Stimulated activated naive CD8-positive, alpha-beta T cell treated with anti-CD3 and anti-CD28 coated beads, Interleukin-15, Interleukin-2, amounts not matched to agents 100 U/mL and 50 U/mL, for 24 hours (primary cell): Measurements from ENCODE around the gene MAD2L2.

Experiments used
- ATAC-seq: fragments of 150-1000 bp; cut with Tn5 transposase; one replicate; pipeline ENCODE4 v1.10.0; 2021
- DNase-seq: peaks from one replicate; pipeline ENCODE4 v3.0.0; 2021

The MAD2L2 gene

GRCh38 chr1:11704691-11705475 is 23.9 kb upstream of the MAD2L2 start:
- no peak for ATAC-seq
- DNase-seq = no peak

DNA sequence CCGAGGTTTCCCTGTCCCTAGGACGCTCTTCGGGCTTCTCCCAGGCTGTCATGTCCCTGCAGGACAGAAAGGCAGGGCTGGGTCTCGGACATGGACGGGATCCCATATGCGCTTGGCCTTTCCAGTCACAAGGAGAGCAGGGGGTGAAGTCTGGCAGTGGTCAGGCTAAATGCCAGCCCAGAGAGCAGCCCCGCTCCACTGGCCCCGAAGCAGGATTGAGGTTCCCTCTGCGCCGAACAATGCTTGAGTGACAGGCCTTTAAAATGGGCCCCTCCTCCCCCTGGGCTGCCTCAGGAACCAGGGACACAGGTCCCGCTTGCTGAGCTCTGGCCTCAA is 23.2 kb upstream of the MAD2L2 start:
- ATAC-seq = no peak

GRCh38 chr1:11703357-11704193 is 22.6 kb upstream of the MAD2L2 start:
- DNase-seq = no peak
- no peak for ATAC-seq

More for the DNA sequence above, 23.2 kb upstream of the MAD2L2 start:
- no peak for DNase-seq

DNA sequence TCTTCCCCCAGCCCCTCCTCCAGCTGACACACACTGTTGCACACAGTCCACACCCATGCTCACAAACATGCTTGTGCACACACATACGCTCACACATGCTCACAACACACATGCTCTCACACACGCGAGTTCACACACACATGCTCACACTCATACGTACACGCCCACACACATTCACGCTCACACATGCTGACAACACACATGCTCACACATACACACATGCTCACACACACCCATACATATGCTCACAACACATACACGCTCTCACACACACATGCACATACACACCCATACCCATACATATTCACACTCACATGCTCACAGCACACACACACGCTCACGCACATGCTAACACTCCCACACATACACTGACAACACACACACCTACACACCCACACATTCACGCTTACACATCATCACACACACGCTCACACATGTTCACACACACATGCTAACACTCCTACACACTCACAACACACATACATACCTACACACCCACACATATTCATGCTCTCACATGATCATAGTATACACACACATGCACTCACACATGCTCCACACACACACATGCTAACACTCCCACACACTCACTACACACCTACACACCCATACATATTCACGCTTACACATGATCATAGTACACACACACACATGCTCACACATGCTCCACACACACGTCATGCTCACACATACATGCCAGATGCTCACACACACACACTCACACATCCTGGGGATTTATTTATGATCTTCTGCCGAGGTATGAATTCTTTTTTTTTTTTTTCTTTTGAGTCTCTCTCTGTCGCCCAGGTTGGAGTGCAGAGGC is 21.2 kb upstream of the MAD2L2 start:
- DNase-seq (no peak), ATAC-seq (no peak)

DNA sequence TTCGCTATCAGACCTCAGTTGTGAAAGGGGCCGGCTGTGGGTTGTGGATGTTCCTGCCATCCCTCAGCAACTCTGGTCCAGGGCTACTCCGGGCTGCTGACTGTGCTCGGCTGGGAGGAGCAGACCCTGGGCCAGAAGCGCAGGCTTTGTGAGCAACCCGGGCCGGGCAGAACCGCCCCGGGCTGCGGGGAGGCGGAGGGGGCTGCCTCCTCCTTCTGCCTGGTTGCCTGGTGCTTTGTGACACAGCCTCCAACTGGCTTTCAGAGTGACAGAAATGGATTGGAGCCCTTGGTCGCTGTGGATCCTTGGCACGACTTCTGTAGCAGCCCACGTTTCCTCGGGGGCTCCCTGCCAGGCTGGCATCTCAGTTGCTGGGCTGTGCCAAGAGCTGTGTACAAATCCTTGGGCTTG is 20.6 kb upstream of the MAD2L2 start:
- ATAC-seq (no peak), DNase-seq (no peak)

DNA sequence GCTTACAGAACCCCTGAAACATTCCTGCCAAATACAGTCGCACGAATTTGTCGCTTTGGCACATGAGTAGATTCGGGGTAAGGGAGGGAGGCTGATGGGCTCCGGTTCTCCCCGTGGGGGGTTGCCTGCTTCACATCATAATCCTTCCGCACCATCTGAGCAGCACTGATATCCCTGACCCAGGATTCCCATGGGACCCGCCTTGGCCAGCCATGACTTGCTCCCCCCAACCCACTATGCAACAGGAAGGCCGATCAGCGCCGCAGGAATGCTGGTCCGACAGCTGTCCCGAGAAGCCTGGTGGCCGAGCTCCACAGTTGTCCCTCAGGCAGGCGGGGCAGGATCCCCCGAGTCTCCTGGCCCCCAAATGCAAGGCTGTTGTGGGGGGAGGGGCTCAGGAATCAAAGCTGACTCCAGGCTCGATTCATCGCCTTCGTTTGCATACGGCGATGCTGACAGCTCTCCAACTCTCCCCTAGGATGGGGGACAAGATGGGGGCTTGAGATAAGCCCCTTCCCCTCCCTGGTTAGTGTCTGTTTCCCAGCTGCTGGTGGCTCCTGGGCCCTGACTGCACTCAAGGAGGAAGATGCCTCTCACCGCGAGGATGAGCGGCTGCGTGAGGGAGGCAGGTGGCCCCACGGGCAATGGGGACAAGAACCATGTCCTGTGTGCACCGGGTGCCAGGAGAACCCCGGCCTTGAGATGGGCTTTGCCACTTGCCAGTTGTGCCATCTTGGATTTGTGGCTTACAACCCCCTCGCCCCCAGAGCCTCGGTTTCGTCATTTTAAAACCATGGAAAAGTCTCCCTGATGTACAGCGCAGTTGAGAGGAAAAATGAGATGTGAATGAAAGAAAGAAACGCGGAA is 19.9 kb upstream of the MAD2L2 start:
- DNase-seq = no peak
- ATAC-seq = no peak

- ATAC-seq = no peak
- no peak for DNase-seq
Observed at GRCh38 chr1:11697893-11698210, 16.9 kb upstream of the MAD2L2 start.

- ATAC-seq = no peak
- no peak for DNase-seq
Observed at GRCh38 chr1:11697188-11697892, 16.4 kb upstream of the MAD2L2 start.

DNA sequence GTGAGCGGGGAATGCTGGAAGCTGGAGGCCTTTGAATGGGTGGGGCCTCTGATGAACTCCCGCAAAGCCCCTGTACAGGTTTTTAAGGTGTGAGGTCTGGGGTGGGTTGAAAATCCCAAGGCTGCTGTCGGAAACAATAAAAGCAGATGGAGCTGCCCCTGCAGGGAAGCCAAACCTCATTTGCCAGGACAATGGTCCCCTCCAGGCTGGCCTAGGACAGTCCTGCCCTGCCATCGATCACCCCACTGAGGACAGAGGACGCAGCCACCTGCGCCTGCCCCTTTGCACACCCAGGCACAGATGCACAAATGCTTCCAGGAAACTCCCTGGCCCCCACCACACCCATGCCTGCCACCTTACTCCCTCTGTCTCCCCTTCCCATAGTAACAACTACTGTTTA is 14.9 kb upstream of the MAD2L2 start:
- ATAC-seq = no peak
- no peak for DNase-seq

DNA sequence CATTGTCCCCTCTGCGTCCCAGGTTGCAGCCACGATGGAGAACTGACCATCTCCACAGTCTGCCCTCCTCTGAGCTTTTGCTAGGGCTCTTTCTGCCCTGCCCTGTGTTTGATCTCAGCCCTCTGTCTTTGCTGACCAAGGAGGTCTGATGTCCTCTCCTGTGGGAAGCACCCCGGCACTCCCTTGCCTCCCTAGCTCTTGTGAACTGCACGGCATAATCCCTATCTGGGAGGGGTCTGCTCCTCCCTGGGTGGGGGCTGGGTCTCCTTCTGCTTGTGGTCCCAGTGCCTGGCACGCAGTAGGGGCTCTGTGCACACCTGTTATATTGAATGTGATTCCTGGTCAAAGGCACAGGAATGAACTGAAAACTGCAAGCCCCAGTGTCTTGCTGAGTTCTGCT is 13.0 kb upstream of the MAD2L2 start:
- DNase-seq (no peak), ATAC-seq (no peak)

GRCh38 chr1:11693024-11693590 is 12.2 kb upstream of the MAD2L2 start:
- ATAC-seq = peak; percentile 87
- peak; percentile 55 for DNase-seq

DNA sequence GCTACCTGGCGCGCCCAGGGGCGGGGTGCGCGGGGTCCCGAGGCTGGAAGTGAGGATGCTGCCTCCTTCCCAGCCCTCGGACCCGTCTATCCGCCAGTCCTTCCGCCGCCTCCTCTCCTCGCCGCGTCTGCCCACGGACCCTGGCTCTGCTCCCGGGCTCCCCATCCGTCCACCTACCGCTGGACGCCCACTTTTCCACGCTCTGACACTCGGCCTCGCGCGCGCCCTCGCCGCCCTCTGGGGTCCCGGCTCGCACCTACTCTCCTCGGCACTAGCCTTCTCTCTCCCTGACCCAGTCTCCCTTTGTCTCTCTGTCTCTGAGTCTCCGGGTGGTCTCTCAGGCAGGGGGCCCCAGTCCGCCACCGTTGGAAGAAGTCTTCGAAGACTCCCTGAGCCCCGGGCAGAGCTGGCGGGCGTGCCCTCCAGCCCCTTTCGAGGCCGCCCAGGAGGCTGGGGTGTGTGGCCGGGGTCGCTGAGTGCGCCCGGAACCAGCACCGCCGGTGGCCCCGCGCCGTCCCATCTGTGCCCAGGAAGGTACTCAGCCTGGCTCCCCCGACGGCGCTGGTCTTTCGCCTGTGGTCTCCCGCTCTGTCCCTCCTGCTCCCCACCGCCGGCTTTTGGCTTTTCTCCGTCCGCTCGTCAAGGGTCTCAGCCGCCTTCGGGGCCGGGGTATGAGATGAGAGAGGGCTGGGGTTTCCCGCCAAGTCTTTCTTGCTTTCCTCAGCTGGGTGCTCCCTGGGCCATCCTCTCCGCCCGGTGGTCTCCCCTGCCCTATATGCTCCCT is 11.2 kb upstream of the MAD2L2 start:
- no peak for ATAC-seq
- DNase-seq = no peak

DNA sequence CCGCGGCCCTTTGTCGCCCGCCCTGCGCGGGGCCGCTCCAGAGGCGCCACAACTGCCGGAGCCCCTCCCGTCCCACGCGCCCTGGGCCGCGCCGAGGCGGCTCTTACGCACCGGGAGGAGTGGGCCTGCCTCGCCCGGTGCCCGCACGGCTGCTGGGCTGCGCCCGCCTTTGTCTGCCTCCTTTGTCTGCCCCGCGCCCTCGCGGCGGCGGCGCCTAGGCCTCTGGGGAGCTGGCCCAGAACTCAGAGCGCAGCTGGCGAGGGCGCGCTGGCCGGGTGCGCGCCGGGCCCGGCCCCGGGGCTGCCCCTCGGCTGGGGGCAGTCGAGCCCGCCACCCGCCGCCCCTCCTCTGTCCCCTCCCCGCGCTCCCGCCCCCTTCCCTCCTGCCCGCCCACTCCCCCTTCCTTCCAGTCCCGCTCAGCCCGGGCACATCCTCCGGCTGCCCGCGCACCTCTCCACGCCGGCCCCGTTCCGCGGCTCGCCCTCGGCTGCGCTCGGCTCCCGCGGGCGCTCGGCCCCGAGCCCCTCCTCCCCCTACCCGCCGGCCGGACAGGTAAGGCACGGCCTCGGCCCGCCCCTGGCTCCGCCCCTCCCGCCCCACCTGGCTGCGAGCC is 10.5 kb upstream of the MAD2L2 start, which contains the start of gene DRAXIN:
DRAXIN (plus strand) TSS at position 409 of the 613 bp plus-strand sequence. CDS start 14,549 bp downstream, outside the sequence.
- ATAC-seq (no peak), DNase-seq (no peak)

DNA sequence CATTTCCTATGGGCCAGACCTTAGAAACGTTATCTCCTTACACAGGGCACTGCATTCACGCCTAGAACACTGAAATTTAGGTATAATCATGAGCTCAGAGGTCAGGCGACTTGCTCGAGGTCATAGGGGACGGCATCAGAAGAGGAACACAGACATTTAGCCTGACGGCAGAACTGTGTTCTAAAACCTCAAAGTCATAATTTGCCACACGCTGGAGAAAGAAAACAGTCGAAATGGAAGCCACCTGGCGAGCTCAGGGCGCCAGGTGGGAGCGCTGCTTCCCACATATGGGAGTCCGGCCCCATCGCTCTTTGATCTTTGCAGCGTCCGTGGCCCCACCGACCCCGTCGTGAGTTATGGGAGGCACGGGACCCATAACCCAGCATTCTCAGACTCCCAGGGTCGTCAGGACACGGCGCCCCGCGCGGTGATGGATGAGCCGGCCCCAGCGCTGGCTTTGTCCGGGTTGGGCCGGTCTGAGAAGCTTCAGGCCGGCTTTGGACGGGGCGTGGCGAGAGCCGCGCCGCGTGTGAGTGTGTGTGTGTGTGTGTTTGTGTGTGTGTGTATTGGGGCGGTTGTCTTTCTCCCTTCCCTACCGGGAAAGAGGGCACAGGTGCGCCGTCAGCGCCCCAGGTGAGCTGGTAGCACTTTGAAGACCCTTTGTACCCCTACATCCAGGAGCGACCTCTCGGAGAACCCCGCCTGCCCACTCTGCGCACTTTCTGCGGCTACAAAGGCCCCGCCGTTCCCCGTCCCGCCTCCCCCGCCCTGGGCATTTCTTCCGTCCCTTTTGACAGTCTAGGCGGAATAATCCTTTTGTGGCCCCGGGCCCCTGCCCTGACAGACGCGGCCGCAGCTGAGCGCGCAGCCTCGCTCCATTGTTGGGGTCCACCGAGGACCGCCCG is 9.7 kb upstream of the MAD2L2 start:
- no peak for ATAC-seq

GRCh38 chr1:11688506-11688905 is 7.6 kb upstream of the MAD2L2 start:
- DNase-seq (no peak), ATAC-seq (no peak)

More for the DNA sequence above, 9.7 kb upstream of the MAD2L2 start:
- no peak for DNase-seq

- no peak for ATAC-seq
- no peak for DNase-seq
Observed at GRCh38 chr1:11685210-11685752, 4.3 kb upstream of the MAD2L2 start.

DNA sequence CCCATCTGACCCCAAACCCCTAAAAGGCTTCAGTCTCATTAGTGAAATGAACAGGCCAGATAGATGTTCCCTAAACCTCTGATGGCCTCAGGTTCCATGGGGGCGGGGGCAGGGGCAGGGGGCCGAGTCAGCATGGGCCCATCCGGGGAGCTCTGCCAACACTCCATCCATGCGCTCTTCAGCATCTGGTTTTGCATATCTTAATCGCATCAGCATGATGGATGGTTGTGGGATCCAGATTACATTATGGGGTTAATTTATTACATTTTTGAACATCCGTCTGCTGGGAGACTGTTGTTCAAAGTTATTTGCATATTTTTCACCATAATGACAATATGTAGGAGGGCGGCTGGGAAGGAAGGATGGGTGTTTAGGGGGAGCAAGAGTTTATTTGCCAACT is 3.1 kb upstream of the MAD2L2 start:
- DNase-seq (no peak), ATAC-seq (no peak)

DNA sequence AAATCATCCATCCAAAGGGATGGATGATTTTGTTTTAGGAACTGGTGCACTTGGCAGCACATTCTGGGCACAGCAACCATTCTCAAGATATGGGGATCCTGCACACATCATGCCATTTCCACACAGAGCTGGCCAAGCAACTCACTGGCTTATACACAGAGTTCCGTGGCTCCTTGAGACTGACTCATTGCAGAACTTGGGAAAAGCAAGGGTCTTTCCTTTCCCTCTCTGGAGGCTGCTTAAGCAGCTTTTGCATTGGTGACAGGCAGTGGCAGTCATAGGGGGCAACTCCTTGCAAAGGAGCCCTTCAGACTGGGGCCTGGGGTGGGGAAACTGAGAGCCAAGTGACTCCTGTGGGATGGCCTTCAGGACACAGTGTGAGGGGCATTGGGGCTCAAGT is 1.9 kb upstream of the MAD2L2 start:
- no peak for DNase-seq
- ATAC-seq = no peak
